Fibroblast of peridontal ligament (primary cell): ENCODE data around the gene PKP3.
"Not testable (repeated sequence)": the region's sequence is repeated elsewhere in the genome, so short reads cannot be mapped to it uniquely, and the experiment has no call there.

Experiments
- DNase-seq: peaks from one replicate; pipeline ENCODE4 v3.0.0-alpha.2; 2010; ENCODE audit errors: extremely low read depth

The PKP3 gene

DNA sequence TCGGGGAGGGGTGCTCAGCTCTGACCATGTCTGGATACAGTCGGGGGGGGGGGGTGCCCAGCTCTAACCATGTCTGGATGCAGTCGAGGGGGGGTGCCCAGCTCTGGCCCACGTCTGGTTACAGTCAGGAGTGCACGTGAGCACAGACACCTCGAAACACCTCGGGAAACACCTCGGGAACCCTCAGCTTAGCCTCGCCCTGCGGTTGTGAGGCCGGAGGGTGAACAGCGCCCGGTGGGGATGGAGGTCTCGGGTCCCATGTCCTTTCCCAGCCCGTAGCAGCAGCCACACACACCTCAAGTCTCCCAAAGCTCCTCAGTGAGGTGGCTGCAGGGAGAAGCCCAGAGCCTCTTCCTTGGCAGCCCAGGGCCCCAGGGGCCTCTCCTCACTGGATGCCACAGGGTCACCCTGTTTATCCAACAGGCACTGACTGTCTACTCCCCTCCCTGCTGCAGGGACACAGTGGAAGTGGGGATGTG is 18.7 kb downstream of the PKP3 start:
- DNase-seq, result no peak

DNA sequence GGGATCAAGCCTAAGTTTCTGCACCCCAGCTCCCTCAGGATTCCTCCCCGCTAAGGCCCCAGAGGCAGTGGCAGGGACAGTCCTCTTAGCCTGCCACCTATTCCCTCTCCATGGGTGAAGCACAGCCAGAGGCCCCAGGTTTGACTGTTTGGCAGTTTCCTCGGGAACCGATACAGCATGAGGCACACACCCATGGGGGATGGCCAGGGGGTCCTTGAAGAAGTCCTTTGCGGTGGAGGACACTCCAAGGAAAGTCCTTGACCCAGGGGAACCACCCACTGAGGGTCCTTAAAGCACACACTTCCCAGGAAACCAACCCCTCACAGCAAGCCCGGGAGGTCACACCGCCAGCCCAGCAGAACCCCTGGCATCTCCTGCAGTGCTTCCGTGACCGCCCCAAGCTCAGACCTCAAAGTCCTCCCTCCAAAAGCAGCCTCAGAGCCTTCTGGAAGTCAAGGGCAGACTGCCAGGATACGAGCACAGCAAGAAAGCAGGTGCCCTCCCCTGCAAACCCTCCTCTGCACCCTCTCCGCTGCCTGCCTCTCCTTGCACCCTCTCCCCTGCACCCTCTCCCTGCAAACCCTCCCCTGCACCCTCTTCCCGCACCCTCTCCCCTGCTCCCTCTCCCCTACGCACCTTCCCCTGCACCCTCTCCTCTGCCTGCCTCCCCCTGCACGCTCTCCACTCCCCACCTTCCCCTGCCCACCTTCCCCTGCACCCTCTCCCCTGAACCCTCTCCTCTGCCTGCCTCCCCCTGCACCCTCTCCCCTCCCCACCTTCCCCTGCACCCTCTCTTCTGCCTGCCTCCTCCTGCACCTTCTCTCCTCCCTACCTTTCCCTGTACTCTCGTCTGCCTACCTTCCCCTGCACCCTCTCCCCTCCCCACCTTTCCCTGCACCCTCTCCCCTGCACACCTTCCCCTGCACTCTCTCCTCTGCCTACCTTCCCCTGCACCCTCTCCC is 19.4 kb downstream of the PKP3 start:
- no peak for DNase-seq

- DNase-seq, result no peak
These were observed 20.4 kb downstream of the PKP3 start for GRCh38 chr11:414318-414857.

GRCh38 chr11:415640-416041 is 21.6 kb downstream of the PKP3 start:
- no peak for DNase-seq

GRCh38 chr11:416051-416756 is 22.2 kb downstream of the PKP3 start:
- no peak for DNase-seq

DNA sequence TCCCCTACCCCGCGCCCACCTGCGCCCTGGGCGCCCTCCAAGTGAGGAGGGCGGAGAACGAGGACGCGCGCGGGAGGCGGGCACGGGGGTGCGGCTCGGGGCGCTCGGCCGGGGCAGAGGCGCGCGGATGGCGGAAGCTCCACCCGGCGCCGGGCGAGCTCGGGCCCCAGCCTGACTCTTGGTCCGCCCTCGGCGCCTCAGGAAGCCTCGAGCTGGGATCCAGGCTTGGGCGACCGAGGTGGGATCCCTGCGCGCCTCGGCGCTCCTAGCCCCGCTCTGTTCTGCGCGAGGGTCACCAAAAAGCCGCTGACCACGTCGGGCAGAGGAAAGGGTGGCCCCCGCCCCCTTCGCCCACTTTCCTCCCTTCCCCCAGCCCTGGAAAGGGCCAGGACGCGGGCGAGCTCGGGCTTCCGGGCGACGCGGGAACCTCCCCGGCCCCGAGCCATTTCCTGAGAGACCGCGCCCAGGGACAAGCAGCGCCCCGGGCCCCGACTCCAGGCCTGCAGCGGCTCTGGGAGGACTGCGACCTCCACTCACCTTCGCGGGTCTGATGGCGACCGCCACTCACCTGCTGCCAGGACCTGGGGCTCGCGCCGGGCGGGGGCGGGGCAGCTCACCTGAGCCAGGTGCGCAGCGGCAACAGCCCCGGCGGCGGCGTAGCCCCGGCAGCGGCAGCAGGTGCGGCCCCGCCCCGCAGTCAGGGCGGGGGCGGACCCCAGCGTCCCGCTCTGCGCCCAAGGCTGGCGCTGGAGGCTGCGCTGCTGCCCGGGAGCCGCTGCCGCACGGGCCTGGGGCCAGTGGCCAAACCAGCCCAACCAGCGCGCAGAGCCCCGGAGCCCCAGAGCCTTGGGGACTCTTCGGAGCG is 23.0 kb downstream of the PKP3 start:
- DNase-seq, result no peak

- DNase-seq, result no peak
These were observed 23.8 kb downstream of the PKP3 start for GRCh38 chr11:417652-418342.

DNA sequence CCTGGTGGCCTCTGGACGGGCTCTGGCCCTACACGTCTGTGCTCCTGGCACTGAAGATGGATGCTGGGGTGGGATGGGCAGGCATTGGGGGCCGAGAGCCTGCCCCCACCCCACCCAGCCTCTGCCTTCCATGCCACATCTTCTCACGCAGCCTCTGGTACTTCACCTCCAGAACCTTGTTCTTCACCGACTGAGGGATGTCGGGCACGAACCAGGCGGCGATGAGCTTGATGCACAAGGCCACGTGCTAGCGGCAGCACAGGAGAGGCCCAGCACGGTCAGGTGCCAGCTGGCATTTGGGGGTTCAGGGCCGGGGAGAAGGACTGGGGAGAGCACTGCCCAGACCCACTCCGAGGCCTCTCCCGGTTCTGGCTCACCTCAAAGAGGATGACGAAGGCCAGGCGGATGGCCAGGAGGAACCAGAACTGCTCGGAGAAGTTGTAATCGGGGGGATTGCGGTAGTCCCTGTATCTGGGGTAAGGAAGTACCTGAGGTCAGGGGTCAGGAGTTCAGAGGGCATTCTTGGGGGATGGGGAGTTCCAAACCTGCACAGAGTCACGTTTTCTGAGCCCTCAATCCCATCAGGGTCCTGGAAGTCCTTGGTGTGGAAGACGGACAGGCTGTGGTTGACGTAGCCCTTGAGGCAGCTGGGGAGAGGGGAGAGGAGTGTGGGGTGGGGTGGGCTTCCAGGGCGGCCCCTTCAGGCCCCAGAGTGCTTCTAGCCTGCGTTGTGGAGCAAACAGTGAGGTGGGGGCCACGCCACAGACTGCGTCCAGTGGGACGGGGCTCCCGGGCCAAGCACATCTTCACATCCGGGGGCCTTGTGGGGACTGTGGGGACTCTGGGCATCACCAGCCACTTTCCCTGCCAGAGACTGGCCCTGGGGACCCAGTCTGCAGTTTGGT is 24.6 kb downstream of the PKP3 start:
- no peak for DNase-seq

DNA sequence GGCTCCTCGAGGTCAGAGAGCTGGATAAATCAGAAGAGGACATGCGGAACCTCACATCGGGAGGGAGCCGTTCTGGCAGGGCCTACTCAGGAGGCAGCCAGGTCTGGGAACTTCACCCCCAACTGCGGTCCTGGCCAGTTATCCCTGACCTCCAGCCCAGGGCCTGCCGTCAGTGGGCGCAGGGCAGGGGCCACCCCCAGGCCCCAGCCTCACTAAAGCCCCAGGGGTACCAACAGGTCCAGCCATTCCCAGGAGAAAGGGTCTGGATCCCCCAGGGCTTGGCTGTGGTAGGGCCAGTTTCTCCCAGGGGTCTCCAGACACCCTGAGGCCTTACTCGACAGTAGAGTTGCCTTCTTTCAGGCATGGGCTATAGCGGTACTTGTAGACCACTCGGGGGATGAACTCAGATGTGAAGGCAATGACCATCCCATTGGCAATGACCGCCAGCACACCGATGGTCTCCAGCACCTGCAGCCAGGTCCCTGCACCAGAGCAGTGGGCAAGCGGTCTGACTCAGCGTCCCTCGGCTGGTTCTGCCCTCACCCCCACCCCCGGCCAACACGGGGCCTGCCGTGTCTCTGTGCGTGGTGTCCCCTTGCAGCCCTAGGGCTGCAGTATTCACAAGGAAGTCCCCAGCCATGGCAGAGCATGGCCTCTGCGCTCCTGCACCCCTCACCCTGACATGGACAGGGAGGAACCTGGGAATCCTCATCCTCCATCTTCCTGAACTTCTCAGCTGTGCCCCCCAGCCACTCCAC is 25.4 kb downstream of the PKP3 start:
- no peak for DNase-seq

- no peak for DNase-seq
These were observed 26.3 kb downstream of the PKP3 start for GRCh38 chr11:420054-420910.

GRCh38 chr11:420911-421321 is 26.9 kb downstream of the PKP3 start:
- DNase-seq, result no peak

GRCh38 chr11:422249-422656 is 28.2 kb downstream of the PKP3 start:
- no peak for DNase-seq

DNA sequence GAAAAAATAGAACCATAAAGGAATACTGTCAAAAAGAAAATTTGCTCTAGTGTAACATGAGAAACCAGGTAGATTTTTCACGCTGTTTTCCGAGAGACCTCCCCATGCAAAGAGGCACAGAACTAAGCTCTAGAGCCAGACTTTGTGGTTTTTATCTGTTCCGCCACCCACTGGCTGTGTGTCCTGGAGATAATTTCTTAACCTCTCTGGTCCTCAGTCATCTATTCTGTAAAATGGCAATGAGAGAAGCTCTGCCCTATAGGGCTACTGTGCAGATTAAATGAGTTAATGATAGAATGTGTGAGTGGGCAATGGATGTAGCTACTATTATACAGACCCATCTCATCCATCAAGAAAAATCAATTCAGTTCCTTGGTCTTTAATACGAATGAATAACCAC is 30.2 kb downstream of the PKP3 start:
- no peak for DNase-seq

- not testable (repeated sequence) for DNase-seq
These were observed 30.8 kb downstream of the PKP3 start for GRCh38 chr11:424766-425165.

GRCh38 chr11:425301-425700 is 31.3 kb downstream of the PKP3 start:
- no peak for DNase-seq

- DNase-seq, result no peak
These were observed 32.8 kb downstream of the PKP3 start for GRCh38 chr11:426851-427250.

- DNase-seq, result no peak
These were observed 34.3 kb downstream of the PKP3 start for GRCh38 chr11:428295-428694.

- no peak for DNase-seq
These were observed 35.4 kb downstream of the PKP3 start for GRCh38 chr11:429391-429790.
